ENCODE data around the gene NR3C1. TPM values are rescaled to one million over a fixed set of nuclear protein-coding genes. Genes with fewer than 3 reads are reported as not detected.

Gene NR3C1
- total RNA-seq, 3 donors from 2014 or later (not counting 1 experiment from before 2014, with no cell fraction given): 147 to 168 (median 165) TPM

- TF ChIP-seq CTCF (IDR thresholded peaks at IDR 0.05): no peak
- H3K27me3 Mint-ChIP-seq (ENCODE audit: low read depth in 2 of 2): no peaks in the 10 kb centered on the region
- 94% methylated on average over 10 of the region's 12 CpGs for WGBS (ENCODE audit: insufficient coverage)
- Histone ChIP-seq H3K4me1 (ENCODE audit: control insufficient read depth, insufficient read depth, low read length) (no peaks in the 10 kb centered on the region), H3K27ac (ENCODE audit: low read length) (no peak overlapping the region), H3K4me3 (ENCODE audit: low read length) (no peak overlapping the region), H3K27me3 (ENCODE audit: control insufficient read depth, insufficient read depth, low read length) (no peaks in the 10 kb centered on the region), H3K9me3 (ENCODE audit: control insufficient read depth, insufficient read depth, low read length) (no peaks in the 10 kb centered on the region), H3K36me3 (ENCODE audit: control insufficient read depth, insufficient read depth, low read length) (no peaks in the 10 kb centered on the region)
- H3K4me1 Mint-ChIP-seq: no peaks in the 10 kb centered on the region
- ATAC-seq (no peak), DNase-seq (no peak)
- H3K9me3 Mint-ChIP-seq: no peaks in the 10 kb centered on the region
- H3K27ac Mint-ChIP-seq: no peak overlapping the region
- H3K36me3 Mint-ChIP-seq: no peaks in the 10 kb centered on the region
- intact Hi-C loops (cut with micrococcal nuclease): no loop called here
- no peak overlapping the region for H3K4me3 Mint-ChIP-seq
Observed at GRCh38 chr5:143258559-143259253, 144.8 kb downstream of the NR3C1 start.

GRCh38 chr5:143254819-143255218 is 148.7 kb downstream of the NR3C1 start:
- Mint-ChIP-seq H3K4me3 (no peak overlapping the region), H3K4me1 (no peaks in the 10 kb centered on the region), H3K27me3 (ENCODE audit: low read depth in 2 of 2) (no peaks in the 10 kb centered on the region), H3K9me3 (no peaks in the 10 kb centered on the region), H3K36me3 (no peaks in the 10 kb centered on the region), H3K27ac (no peak overlapping the region)
- no peaks in the 10 kb centered on the region for H3K9me3 ChIP-seq (ENCODE audit: control insufficient read depth, insufficient read depth, low read length)
- H3K36me3 ChIP-seq (ENCODE audit: control insufficient read depth, insufficient read depth, low read length): no peaks in the 10 kb centered on the region
- intact Hi-C loops (cut with micrococcal nuclease): no loop called here
- DNase-seq (no peak), ATAC-seq (no peak)
- H3K4me3 ChIP-seq (ENCODE audit: low read length): no peak overlapping the region
- H3K4me1 ChIP-seq (ENCODE audit: control insufficient read depth, insufficient read depth, low read length): no peaks in the 10 kb centered on the region
- WGBS (ENCODE audit: insufficient coverage): 96% methylated on average over 7 of the region's 7 CpGs
- H3K27ac ChIP-seq (ENCODE audit: low read length): no peak overlapping the region
- H3K27me3 ChIP-seq (ENCODE audit: control insufficient read depth, insufficient read depth, low read length): no peaks in the 10 kb centered on the region
- TF ChIP-seq CTCF (IDR thresholded peaks at IDR 0.05): no peak

- Histone ChIP-seq H3K9me3 (ENCODE audit: control insufficient read depth, insufficient read depth, low read length) (no peaks in the 10 kb centered on the region), H3K27ac (ENCODE audit: low read length) (no peak overlapping the region), H3K36me3 (ENCODE audit: control insufficient read depth, insufficient read depth, low read length) (no peaks in the 10 kb centered on the region), H3K4me1 (ENCODE audit: control insufficient read depth, insufficient read depth, low read length) (no peaks in the 10 kb centered on the region), H3K27me3 (ENCODE audit: control insufficient read depth, insufficient read depth, low read length) (no peaks in the 10 kb centered on the region), H3K4me3 (ENCODE audit: low read length) (no peak overlapping the region)
- no peaks in the 10 kb centered on the region for H3K4me1 Mint-ChIP-seq
- DNase-seq (no peak), ATAC-seq (no peak)
- no peak for TF ChIP-seq CTCF (IDR thresholded peaks at IDR 0.05)
- peaks cover 0 to 7% of the 10 kb centered on the region in 2 donors for H3K9me3 Mint-ChIP-seq
- intact Hi-C loops (cut with micrococcal nuclease): no loop called here
- WGBS (ENCODE audit: insufficient coverage): 58% methylated on average over 2 of the region's 4 CpGs
- H3K27me3 Mint-ChIP-seq (ENCODE audit: low read depth in 2 of 2): no peaks in the 10 kb centered on the region
- no peaks in the 10 kb centered on the region for H3K36me3 Mint-ChIP-seq
- no peak overlapping the region for H3K4me3 Mint-ChIP-seq
- no peak overlapping the region for H3K27ac Mint-ChIP-seq
Observed at GRCh38 chr5:143251946-143252345, 151.5 kb downstream of the NR3C1 start.

- H3K4me1 Mint-ChIP-seq: no peaks in the 10 kb centered on the region
- peaks cover 0 to 7% of the 10 kb centered on the region in 2 donors for H3K9me3 Mint-ChIP-seq
- WGBS (ENCODE audit: insufficient coverage): 87% methylated on average over 3 of the region's 3 CpGs
- no peak overlapping the region for H3K4me3 ChIP-seq (ENCODE audit: low read length)
- DNase-seq (no peak), ATAC-seq (no peak)
- H3K4me3 Mint-ChIP-seq: no peak overlapping the region
- intact Hi-C loops (cut with micrococcal nuclease): no loop called here
- no peaks in the 10 kb centered on the region for H3K36me3 Mint-ChIP-seq
- no peak for TF ChIP-seq CTCF (IDR thresholded peaks at IDR 0.05)
- H3K36me3 ChIP-seq (ENCODE audit: control insufficient read depth, insufficient read depth, low read length): no peaks in the 10 kb centered on the region
- no peaks in the 10 kb centered on the region for H3K27me3 Mint-ChIP-seq (ENCODE audit: low read depth in 2 of 2)
- no peak overlapping the region for H3K27ac ChIP-seq (ENCODE audit: low read length)
- no peak overlapping the region for H3K27ac Mint-ChIP-seq
- H3K9me3 ChIP-seq (ENCODE audit: control insufficient read depth, insufficient read depth, low read length): no peaks in the 10 kb centered on the region
- H3K27me3 ChIP-seq (ENCODE audit: control insufficient read depth, insufficient read depth, low read length): no peaks in the 10 kb centered on the region
- no peaks in the 10 kb centered on the region for H3K4me1 ChIP-seq (ENCODE audit: control insufficient read depth, insufficient read depth, low read length)
Observed at GRCh38 chr5:143251190-143251589, 152.3 kb downstream of the NR3C1 start.

Data from natural killer cell (primary cell).